Measurements from ENCODE around the gene CX3CR1.

GRCh38 chr3:39261726-39262125 is 18.1 kb downstream of the CX3CR1 start:
- TF ChIP-seq EP300 (IDR thresholded peaks at IDR 0.05) = no peak
- TF ChIP-seq CTCF (IDR thresholded peaks at IDR 0.05) = no peak
- no peak for TF ChIP-seq POLR2A (IDR thresholded peaks at IDR 0.05)
- no peak for TF ChIP-seq POLR2AphosphoS5 (IDR thresholded peaks at IDR 0.05)
